Endothelial cell (in vitro differentiated cells): Measurements from ENCODE around the gene KCNK17. TPM values are rescaled to one million over a fixed set of nuclear protein-coding genes. Genes with fewer than 3 reads are reported as not detected.

Source experiments
- DNase-seq: peaks from one replicate; pipeline ENCODE4 v3.0.0; 2021; ENCODE audit warnings: low spot score
- H3K27ac Mint-ChIP-seq: one replicate; pipeline ENCODE4 v1.8.0; 2021; ENCODE audit warnings: mixed read lengths, inconsistent platforms; ENCODE audit not compliant: unreplicated experiment
- H3K27me3 Mint-ChIP-seq: one replicate; pipeline ENCODE4 v1.8.0; 2021; ENCODE audit warnings: mild to moderate bottlenecking, moderate library complexity, mixed read lengths, inconsistent platforms; ENCODE audit not compliant: unreplicated experiment
- H3K36me3 Mint-ChIP-seq: one replicate; pipeline ENCODE4 v1.8.0; 2021; ENCODE audit warnings: mild to moderate bottlenecking, low read depth, mixed read lengths, inconsistent platforms; ENCODE audit not compliant: unreplicated experiment
- H3K4me1 Mint-ChIP-seq: one replicate; pipeline ENCODE4 v1.8.0; 2021; ENCODE audit warnings: mild to moderate bottlenecking, mixed read lengths, inconsistent platforms; ENCODE audit not compliant: unreplicated experiment
- H3K4me3 Mint-ChIP-seq: one replicate; pipeline ENCODE4 v1.8.0; 2021; ENCODE audit warnings: mild to moderate bottlenecking, mixed read lengths, inconsistent platforms; ENCODE audit not compliant: unreplicated experiment
- H3K9me3 Mint-ChIP-seq: one replicate; pipeline ENCODE4 v1.8.0; 2021; ENCODE audit warnings: mixed read lengths, inconsistent platforms; ENCODE audit not compliant: unreplicated experiment
- total RNA-seq: library from RNA; stranded (reverse); fragmentation: NEBNext Ultra II Directional; extraction: Animal tissue kit (Norgen Biotek cat#: 25700); gene quantifications from one replicate; pipeline ENCODE4 v1.2.1, GENCODE V29; 2021; ENCODE audit not compliant: unreplicated experiment
- TF ChIP-seq, protein P1 (sequence below): fragments of 200-600 bp; sonication (generic); IDR thresholded peaks from one replicate; pipeline ENCODE4 v1.5.0; 2021; ENCODE audit warnings: antibody characterized with exemption; ENCODE audit not compliant: unreplicated experiment

Gene KCNK17
- total RNA-seq, 1 donor from 2014 or later, result 180 TPM

DNA sequence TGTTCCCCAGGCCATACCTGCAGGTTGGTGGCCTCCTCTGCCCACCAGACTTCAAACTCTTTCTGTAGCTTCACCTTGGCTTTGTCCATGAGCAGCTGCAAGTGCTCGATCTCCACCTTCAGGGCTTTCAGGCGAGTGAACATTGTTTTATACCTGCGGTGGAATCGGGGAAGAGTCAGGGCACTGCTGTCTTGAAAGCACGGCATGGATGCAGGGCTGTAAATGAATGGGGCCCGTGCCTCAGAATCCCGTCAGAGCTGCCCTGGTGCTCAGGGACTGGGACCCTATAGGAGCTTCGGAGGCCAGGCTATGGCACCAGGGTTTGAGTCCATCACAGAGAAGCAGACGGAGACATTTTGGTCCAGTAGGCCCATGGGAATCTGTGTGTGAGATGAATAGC, 46.2 kb upstream of the KCNK17 start:
- Mint-ChIP-seq H3K4me3 (no peak overlapping the region), H3K36me3 (no peaks in the 10 kb centered on the region)
- TF ChIP-seq, protein P1, sequence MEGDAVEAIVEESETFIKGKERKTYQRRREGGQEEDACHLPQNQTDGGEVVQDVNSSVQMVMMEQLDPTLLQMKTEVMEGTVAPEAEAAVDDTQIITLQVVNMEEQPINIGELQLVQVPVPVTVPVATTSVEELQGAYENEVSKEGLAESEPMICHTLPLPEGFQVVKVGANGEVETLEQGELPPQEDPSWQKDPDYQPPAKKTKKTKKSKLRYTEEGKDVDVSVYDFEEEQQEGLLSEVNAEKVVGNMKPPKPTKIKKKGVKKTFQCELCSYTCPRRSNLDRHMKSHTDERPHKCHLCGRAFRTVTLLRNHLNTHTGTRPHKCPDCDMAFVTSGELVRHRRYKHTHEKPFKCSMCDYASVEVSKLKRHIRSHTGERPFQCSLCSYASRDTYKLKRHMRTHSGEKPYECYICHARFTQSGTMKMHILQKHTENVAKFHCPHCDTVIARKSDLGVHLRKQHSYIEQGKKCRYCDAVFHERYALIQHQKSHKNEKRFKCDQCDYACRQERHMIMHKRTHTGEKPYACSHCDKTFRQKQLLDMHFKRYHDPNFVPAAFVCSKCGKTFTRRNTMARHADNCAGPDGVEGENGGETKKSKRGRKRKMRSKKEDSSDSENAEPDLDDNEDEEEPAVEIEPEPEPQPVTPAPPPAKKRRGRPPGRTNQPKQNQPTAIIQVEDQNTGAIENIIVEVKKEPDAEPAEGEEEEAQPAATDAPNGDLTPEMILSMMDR, result no peak

GRCh38 chr6:39357998-39358686, 43.9 kb upstream of the KCNK17 start:
- H3K27me3 Mint-ChIP-seq, result peaks cover 4% of the 10 kb centered on the region
- no peak for DNase-seq
- no peaks in the 10 kb centered on the region for H3K36me3 Mint-ChIP-seq
- H3K4me3 Mint-ChIP-seq, result no peak overlapping the region
- H3K27ac Mint-ChIP-seq, result no peak overlapping the region
- TF ChIP-seq, protein P1, result no peak
- H3K4me1 Mint-ChIP-seq, result peaks cover 22% of the 10 kb centered on the region
- no peaks in the 10 kb centered on the region for H3K9me3 Mint-ChIP-seq

More for the DNA sequence above, 46.2 kb upstream of the KCNK17 start:
- Mint-ChIP-seq H3K9me3 (no peaks in the 10 kb centered on the region), H3K4me1 (peaks cover 23% of the 10 kb centered on the region), H3K27me3 (peaks cover 6% of the 10 kb centered on the region), H3K27ac (no peak overlapping the region)
- no peak for DNase-seq

DNA sequence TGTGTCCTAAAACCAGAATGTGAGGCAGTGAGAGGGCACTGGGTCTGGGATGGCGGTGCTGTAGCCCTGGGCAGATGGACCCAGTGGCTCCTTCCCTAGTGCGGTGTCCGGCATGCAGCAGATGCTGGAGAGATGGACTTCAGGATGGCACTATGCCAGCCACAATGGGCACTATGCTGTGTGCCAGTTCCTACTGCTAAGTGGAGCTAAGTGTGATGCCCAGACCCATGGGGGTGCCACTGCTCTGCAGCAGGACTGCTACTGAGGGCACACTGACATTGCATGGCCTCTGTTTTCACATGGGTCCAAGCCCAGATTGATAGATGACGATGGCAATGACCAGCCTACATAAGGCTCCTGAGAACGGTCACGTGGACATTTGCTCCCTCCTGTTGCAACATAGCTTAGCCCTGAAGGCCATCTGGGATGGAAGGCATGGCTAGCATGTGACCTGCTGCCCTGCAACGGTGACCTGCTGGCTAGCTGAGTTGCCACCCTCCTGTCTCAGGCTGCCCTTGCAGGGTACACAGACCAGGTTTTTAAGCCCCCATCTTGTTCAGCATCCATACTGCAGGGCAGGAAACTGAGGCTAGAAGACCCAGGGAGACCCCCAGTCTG, 39.6 kb upstream of the KCNK17 start:
- Mint-ChIP-seq H3K4me3 (no peak overlapping the region), H3K27me3 (peaks cover 3% of the 10 kb centered on the region), H3K27ac (no peak overlapping the region), H3K4me1 (peaks cover 10% of the 10 kb centered on the region), H3K9me3 (no peaks in the 10 kb centered on the region), H3K36me3 (no peaks in the 10 kb centered on the region)
- TF ChIP-seq, protein P1, result no peak
- no peak for DNase-seq

- Mint-ChIP-seq H3K4me3 (no peak overlapping the region), H3K36me3 (no peaks in the 10 kb centered on the region), H3K9me3 (no peaks in the 10 kb centered on the region), H3K27me3 (no peaks in the 10 kb centered on the region), H3K27ac (no peak overlapping the region), H3K4me1 (peaks cover 13% of the 10 kb centered on the region)
- DNase-seq, result no peak
- TF ChIP-seq, protein P1, result no peak
Observed at GRCh38 chr6:39350723-39351505, 36.7 kb upstream of the KCNK17 start.
